Fibroblast of skin of right quadriceps (primary cell): Measurements from ENCODE around the gene PPP2R2B.

Experiments used
- DNase-seq: peaks from one replicate; pipeline ENCODE4 v3.0.0-alpha.2; 2013

PPP2R2B gene

DNA sequence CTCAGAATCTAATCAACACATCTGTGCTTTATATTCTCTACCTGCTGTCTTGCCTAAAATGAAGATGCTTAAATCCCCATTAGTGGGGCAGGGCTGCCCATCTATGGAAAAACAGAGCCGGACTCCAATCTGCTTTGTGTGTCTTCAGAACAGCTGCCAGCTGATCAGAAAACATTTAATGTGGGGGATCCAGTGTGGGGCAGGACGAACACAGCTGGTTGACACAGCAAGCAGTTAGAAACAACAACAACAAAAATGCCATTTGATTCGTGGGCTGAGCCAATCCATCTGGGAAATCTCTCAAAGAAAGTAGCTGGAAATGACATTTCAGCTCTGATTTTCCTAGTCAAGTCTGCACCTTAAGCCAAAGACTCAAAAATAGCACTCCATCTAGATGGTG, 99.8 kb downstream of the PPP2R2B start:
- no peak for DNase-seq

- DNase-seq = no peak
Measured at GRCh38 chr5:146778261-146778660, 100.3 kb downstream of the PPP2R2B start.

DNA sequence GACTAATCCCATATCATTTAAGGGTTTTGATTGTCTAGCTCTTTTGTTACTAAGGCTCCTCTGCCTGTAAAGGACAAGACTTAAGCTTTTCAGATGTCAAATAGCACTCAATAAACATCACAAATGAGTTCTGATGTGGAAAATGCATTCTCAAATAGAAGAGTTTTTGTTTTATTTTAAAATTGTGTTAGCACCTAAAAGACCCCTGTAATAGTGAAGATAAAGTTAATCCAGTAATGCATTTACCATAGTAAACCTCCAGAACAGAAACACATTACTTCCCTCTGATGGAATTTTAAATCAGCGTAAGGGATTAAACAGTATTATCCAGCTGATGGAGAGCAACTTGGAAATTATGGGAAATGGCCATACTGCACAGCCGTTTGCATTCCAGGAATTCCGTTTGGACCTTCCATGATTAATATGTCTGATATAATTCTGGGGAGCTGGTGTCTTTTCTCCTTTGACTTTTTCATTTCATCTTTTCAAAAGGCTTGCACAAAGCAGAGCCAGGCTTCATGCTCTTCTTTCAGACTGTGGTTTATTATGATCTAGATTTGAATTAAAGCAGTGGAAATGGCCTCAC, 105.6 kb downstream of the PPP2R2B start:
- DNase-seq = no peak

- DNase-seq = no peak
Measured at GRCh38 chr5:146770980-146771379, 107.6 kb downstream of the PPP2R2B start.

GRCh38 chr5:146770546-146770945, 108.0 kb downstream of the PPP2R2B start:
- no peak for DNase-seq

DNA sequence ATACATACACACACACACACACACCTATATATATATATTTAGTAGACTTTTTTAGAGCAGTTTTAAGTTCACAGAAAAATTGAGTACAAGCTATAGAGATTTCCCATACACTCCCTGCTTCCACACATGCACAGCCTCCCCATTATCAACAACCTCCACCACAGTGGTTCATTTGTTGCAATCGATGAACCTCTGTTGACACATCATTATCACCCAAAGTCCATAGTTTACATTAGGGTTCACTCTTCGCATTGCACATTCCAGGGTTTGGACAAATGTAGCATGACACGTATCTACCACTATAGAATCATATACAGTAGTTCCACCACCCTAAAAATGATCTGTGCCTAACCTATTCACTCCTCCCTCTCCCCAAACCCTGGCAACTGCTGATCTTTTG, 111.0 kb downstream of the PPP2R2B start:
- DNase-seq = no peak

GRCh38 chr5:146766013-146766412, 112.5 kb downstream of the PPP2R2B start:
- no peak for DNase-seq

GRCh38 chr5:146765089-146765832, 113.3 kb downstream of the PPP2R2B start:
- peak; percentile 3 for DNase-seq

GRCh38 chr5:146762830-146763229, 115.7 kb downstream of the PPP2R2B start:
- no peak for DNase-seq

DNA sequence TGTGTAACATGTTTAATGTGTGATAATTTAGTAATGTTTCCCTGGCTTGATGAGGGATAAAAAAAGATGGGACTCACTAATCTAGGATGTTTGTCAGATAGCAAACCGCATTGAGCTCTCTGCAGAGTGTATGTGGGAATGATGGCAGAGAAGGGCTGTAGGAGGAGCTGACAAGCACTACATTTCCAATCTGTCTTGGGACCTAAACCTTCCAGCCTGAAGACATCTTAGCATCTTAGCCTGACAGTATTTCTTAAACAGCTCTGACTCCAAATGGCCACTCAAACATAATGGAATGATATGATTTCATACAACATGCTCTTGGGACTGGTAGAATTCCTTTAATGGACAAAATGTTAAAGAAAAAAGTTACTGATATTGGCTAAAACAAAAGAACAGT, 116.7 kb downstream of the PPP2R2B start:
- DNase-seq = no peak

DNA sequence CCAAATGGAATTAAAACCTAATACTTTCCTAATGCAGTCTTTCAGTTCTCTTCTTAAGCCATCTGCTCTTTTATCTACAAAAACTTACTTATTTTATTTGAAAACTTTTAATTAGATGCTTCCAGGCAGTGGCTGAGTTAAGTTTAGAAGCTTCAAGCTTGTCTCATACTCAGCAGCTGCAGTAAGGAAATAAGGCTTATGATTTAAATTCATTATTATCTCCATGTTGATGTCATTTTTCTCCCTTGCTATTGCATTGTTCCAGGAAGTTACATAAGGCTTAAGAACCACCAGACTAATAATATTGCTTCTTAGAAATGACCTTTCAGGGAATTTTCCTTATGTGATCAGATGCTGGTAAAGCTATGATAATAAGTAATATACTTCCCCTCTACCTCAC, 119.6 kb downstream of the PPP2R2B start:
- no peak for DNase-seq

DNA sequence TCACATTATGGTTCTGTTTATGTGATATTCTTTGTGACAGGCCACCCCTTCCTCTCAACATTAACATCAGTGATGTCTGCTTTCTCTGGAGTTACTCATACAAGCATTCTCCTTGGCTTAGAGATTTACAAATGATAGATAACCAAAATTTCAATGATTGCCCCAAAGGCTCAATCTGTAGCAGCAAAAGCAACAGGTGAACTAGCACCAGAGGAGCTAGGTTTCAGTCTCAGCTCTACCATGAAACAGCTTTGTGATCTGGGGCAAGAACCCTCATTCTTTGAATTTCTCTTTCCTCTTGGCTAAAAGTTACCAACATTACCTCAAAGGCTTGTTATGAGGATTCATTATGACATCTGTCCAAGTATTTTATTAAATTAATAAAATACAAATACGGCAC, 120.5 kb downstream of the PPP2R2B start:
- no peak for DNase-seq

DNA sequence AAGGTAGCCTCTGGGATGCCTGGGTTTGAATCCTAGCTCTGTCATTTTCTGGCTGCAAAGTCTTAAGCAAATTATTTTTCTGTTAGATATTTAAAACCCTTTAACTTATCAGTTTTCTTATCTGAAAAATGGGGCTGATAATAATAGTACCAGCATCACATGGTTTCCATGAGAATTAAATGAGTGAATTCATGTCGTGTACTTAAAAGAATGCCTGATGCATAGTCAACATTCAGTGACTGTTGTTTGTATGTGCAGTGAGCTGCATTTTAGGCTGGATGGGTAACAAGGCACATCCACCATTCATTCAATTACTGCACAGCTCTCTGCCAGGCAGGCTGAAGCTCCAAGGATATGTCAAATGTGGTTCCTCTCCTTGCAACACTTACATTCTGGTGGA, 122.0 kb downstream of the PPP2R2B start:
- DNase-seq = no peak

DNA sequence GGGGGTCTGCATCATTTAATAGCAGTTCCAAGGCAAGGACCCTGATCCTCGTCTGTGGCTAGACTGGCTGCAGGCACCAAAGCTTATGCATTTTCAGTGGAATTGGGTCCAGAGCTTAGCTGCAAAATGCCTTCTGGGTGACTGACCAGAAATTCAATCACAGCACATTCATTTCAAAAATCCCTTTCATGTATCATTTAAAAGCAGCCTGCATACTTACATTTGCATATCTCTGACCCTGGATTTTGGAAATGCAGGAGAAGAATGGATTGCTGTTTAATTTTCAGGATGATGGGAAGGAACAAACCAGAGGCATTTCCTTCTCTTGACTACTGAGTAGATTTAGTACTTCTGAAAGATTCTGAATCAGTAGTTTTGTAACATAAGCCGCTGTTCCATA, 122.8 kb downstream of the PPP2R2B start:
- no peak for DNase-seq

DNA sequence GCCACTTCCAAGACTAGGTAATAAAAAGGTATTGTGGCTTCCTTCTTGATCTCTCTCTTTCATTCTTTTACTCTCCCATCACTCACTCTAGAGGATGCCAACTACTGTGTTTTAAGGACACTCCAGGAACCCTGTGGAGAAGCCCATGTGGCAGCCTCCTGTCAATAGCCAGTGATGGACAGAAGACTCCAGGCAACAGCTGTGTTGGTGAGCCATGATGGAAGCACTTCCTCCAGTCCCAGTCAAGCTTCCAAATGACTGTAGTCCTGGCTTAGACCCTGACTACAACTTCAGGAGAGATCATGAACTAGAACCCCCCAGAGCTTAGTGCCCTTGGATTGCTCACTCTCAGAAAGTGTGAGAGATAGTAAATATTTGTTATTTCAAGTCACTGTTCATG, 123.9 kb downstream of the PPP2R2B start:
- no peak for DNase-seq

GRCh38 chr5:146753641-146754040, 124.9 kb downstream of the PPP2R2B start:
- no peak for DNase-seq

DNA sequence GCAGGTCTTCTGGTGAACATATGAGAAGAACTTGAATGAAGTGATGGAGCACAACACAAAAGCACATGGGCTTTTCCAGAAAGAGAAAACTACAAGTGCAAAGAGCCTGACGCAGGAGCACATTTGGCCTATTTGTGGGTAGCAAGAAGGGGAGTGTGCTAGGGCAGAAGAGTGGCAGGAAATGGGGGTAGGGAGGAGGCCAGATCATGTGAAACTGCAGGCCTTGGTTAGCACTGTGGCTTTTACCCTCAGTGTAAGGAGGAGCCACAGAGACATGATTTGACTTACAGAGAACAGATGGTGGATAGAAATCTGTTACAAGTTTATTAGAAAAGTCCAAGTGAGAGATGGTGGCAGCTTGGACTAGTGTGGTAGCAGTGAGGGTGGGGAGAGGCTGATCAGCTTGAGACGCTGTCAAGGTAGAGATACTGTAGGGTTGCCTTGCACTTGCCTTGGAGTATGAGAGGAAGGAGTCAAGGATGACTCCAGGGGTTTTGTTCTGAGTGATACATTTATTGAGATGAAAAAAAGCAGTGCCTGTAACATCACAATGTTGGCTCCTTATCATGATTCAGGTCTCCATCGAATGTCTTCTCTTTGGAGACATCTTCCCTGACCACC, 126.7 kb downstream of the PPP2R2B start:
- no peak for DNase-seq

DNA sequence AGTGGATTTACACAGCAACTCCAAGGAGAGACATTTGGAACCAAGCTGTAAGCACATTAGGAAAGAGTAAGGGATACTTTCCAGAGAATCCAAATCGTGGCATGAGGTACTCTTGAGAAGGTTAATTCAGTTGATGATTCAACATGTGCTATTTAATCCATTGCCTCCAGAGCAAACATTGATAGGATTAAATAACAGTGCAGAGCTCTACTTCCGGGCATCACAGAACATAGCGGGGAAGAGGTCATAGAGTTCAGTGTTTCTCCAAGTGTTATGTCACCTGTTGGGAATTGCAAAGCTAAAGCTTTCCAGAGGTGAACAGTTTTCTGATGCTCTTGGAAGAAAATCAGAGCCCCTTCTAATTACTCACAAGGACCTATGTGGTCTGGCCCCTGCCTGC, 127.5 kb downstream of the PPP2R2B start:
- DNase-seq = peak; percentile 0

- no peak for DNase-seq
Measured at GRCh38 chr5:146748533-146748932, 130.0 kb downstream of the PPP2R2B start.

GRCh38 chr5:146745931-146746577, 132.5 kb downstream of the PPP2R2B start:
- DNase-seq = no peak

- DNase-seq = peak; percentile 46
Measured at GRCh38 chr5:146744068-146744745, 134.3 kb downstream of the PPP2R2B start.

GRCh38 chr5:146734936-146735577, 143.5 kb downstream of the PPP2R2B start:
- no peak for DNase-seq

- peak; percentile 6 for DNase-seq
Measured at GRCh38 chr5:146732962-146733361, 145.6 kb downstream of the PPP2R2B start.
